ENCODE results near the gene CELSR1. TPM values are rescaled to one million over a fixed set of nuclear protein-coding genes. Genes with fewer than 3 reads are reported as not detected.
"Not testable (repeated sequence)": the region's sequence is repeated elsewhere in the genome, so short reads cannot be mapped to it uniquely, and the experiment has no call there.

CELSR1 gene
- total RNA-seq, 2 donors from 2014 or later = 1.5 to 6.7 TPM

GRCh38 chr22:46518038-46518437 lies 19.4 kb downstream of the CELSR1 start:
- Histone ChIP-seq H3K4me1 (ENCODE audit: control insufficient read depth in 1 of 2, low read depth in 2 of 2) (no peaks in the 10 kb centered on the region), H3K27me3 (replicated peaks; ENCODE audit: insufficient read depth) (no peaks in the 10 kb centered on the region), H3K4me3 (no peak overlapping the region), H3K27ac (no peak overlapping the region), H3K9me3 (no peaks in the 10 kb centered on the region), H3K36me3 (no peaks in the 10 kb centered on the region)
- no peak for TF ChIP-seq CTCF (IDR thresholded peaks at IDR 0.05)
- ATAC-seq (ENCODE audit: insufficient number of reproducible peaks, low FRiP score, low read depth) (no peak), DNase-seq (ENCODE audit: low spot score) (no peak)

- Histone ChIP-seq H3K4me3 (no peak overlapping the region), H3K36me3 (no peaks in the 10 kb centered on the region), H3K27me3 (replicated peaks; ENCODE audit: insufficient read depth) (no peaks in the 10 kb centered on the region), H3K4me1 (ENCODE audit: control insufficient read depth in 1 of 2, low read depth in 2 of 2) (no peaks in the 10 kb centered on the region), H3K27ac (no peak overlapping the region), H3K9me3 (no peaks in the 10 kb centered on the region)
- no peak for ATAC-seq (ENCODE audit: insufficient number of reproducible peaks, low FRiP score, low read depth)
- no peak for DNase-seq (ENCODE audit: low spot score)
- no peak for TF ChIP-seq CTCF (IDR thresholded peaks at IDR 0.05)
Observed at GRCh38 chr22:46517255-46517761, 20.1 kb downstream of the CELSR1 start.

- Histone ChIP-seq H3K4me1 (ENCODE audit: control insufficient read depth in 1 of 2, low read depth in 2 of 2) (no peaks in the 10 kb centered on the region), H3K27me3 (replicated peaks; ENCODE audit: insufficient read depth) (no peaks in the 10 kb centered on the region), H3K4me3 (no peak overlapping the region), H3K9me3 (no peaks in the 10 kb centered on the region), H3K27ac (no peak overlapping the region), H3K36me3 (no peaks in the 10 kb centered on the region)
- no peak for TF ChIP-seq CTCF (IDR thresholded peaks at IDR 0.05)
- no peak for DNase-seq (ENCODE audit: low spot score)
- ATAC-seq (ENCODE audit: insufficient number of reproducible peaks, low FRiP score, low read depth) = no peak
Observed at GRCh38 chr22:46516638-46517037, 20.8 kb downstream of the CELSR1 start.

GRCh38 chr22:46516112-46516487 lies 21.3 kb downstream of the CELSR1 start:
- not testable (repeated sequence) for H3K9me3 ChIP-seq; H3K4me3 ChIP-seq; H3K27me3 ChIP-seq (replicated peaks; ENCODE audit: insufficient read depth); H3K27ac ChIP-seq; DNase-seq (ENCODE audit: low spot score); H3K36me3 ChIP-seq; ATAC-seq (ENCODE audit: insufficient number of reproducible peaks, low FRiP score, low read depth); H3K4me1 ChIP-seq (ENCODE audit: control insufficient read depth in 1 of 2, low read depth in 2 of 2)

- ATAC-seq (ENCODE audit: insufficient number of reproducible peaks, low FRiP score, low read depth) = no peak
Observed at GRCh38 chr22:46515208-46516111, 22.0 kb downstream of the CELSR1 start.

More at GRCh38 chr22:46515208-46516111, 22.0 kb downstream of the CELSR1 start:
- H3K9me3 ChIP-seq = no peaks in the 10 kb centered on the region
- no peak overlapping the region for H3K4me3 ChIP-seq
- H3K27me3 ChIP-seq (replicated peaks; ENCODE audit: insufficient read depth) = no peaks in the 10 kb centered on the region
- no peak for DNase-seq (ENCODE audit: low spot score)
- no peaks in the 10 kb centered on the region for H3K4me1 ChIP-seq (ENCODE audit: control insufficient read depth in 1 of 2, low read depth in 2 of 2)
- H3K36me3 ChIP-seq = no peaks in the 10 kb centered on the region
- no peak for TF ChIP-seq CTCF (IDR thresholded peaks at IDR 0.05)
- no peak overlapping the region for H3K27ac ChIP-seq

Data from thoracic aorta (tissue), 2 donors.